Gastrocnemius medialis (tissue), 4 donors: ENCODE data around the gene TAP1.

ENCODE experiments used
- CTCF ChIP-seq, 5 experiments: fragments of 450-650 bp in 3 of 5; fragments of 200-600 bp in 2 of 5; sonication (generic) in 2 of 5; IDR thresholded peaks in 4 of 5; conservative IDR thresholded peaks in 1 of 5; 1 replicate in 4 of 5; 2 replicates in 1 of 5; pipeline ENCODE4 v1.5.1; 2016 to 2019; ENCODE audit warnings: antibody characterized with exemption in 5 of 5, mild to moderate bottlenecking in 3 of 5, moderate library complexity in 3 of 5
- POLR2A ChIP-seq, 2 donors: fragments of 450-650 bp; IDR thresholded peaks; one replicate each; pipeline ENCODE4 v1.6.1; 2017; ENCODE audit warnings: antibody characterized with exemption in 2 of 2, mild to moderate bottlenecking in 2 of 2, moderate library complexity in 2 of 2

GRCh38 chr6:32807020-32807580 lies 46.4 kb downstream of the TAP1 start:
- TF ChIP-seq CTCF (IDR thresholded peaks at IDR 0.05 in 4 of 5, conservative IDR thresholded peaks at IDR 0.05 in 1 of 5) (no peak), POLR2A (IDR thresholded peaks at IDR 0.05) (no peak)
